Kasumi-1 (cell line): ENCODE results near the gene KRT72.

Experiments used
- DNase-seq, 2 experiments: peaks; one replicate each; lab custom pipeline; 2025; lab: John Stamatoyannopoulos, UW

KRT72 gene

DNA sequence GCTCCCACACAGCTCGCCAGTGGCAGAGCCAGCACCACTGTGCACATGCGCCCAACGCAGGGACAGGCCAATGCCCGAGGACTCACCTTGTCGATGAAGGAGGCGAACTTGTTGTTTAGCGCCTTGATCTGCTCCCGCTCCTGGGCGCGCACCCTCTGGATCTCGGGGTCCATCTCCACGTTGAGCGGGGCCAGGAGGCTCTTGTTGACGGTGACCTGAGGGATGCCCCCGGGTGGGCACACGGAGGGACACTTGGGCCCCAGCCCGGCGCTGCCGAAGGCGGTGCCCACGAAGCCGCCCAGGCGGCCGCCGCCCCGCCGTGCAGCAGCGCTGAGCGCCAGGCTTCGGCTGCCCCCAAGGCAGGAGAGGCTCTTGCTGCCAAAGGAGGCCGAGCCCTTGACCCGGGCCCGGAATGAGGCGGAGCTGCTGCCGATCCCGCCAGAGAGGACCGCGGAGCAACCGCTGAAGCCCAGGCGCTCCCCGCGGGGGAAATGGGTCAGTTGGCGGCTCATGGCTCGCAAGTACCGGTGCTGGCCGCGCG is at the start of gene KRT72:
Gene KRT72 (minus strand): TSS at position 523 of the 541 bp plus-strand sequence. CDS start 11 bp downstream, at position 512.
- no peak for DNase-seq

DNA sequence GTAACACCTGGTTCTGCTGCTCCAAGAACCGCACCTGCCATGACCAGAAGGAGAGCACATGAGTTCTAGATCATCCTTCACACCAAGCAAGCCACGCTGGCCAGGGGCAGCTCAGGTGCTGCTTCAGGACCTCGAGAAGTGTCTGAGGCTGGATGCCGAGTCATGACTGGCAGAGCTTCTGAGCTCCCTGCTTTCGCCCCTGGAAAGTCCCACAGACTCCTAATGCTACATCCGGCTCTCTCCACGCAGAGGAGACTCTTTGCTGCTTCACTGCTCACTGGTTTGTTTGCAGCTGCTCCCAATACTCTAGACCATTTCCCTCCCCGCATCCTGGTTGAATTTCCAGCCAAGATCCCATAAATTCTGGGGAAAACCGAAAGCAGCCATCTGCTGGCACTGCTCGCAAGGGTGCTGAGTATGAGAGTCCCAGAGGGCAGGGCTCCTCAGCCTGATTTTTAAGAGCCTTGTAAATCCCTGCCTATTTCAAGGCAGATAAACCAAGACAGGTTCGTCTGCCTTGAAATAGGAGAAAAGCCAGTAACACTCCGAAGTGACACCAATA is 49.3 kb upstream of the KRT72 start:
- DNase-seq: no peak

DNA sequence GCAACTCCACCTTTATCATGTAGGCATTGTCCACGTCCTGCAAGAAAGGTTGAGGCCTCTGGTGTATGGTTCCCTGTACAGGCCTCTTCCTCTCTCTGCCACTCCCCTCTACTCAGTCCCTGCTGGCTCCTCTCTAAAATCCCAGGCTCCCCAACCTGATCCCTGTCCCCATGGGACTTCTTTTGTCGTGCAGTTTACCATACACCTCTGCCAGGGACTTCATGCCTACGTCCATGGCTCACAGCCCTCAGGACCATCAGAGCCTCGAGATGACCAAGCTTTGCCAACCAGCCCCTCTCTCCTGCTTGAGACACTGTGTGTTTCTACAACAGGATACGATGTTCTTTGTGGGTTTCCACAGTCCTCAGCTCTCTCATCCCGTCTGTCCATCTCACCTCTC is 47.8 kb upstream of the KRT72 start:
- no peak for DNase-seq

DNA sequence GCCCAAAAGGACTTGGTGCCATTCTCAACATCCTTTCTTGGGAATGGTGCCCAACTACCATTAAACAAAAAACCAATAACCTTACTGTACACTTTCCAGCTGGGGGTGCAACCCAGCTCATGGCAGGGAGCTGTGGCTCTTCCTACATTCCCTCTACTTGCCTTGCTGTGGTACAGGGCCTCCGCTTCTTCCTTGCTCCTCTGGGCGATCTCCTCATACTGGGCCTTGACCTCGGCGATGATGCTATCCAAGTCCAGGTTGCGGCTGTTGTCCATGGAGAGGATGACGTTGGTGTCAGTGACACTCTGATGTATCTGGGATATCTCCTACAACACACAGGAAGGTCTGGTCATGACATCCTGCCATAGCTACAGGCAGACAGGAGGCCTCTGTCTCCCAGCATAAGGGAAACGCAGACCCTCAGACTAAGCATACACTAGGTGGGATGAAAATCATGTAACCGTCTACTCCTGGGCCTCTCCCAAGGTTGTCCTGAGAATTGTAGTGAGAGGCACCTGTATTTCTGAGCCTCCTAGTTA is 46.8 kb upstream of the KRT72 start:
- no peak for DNase-seq

DNA sequence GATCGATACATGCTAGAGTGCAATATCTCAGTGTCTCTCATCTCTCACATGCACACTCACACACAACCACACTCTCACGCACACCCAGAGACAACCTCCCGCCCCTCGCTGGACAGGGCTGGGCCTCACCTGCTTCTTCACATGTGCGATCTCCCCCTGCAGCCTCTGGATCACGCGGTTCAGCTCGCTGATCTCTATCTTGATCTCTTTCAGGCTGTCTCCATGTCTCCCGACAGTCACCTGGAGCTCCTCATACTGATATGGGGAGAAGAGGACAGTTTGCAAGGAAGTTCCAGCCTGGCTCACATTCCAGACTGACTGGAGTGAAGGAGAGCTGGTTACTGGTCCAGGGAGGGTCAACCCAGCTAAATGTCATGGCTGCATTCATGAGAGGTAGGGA is 46.3 kb upstream of the KRT72 start:
- no peak for DNase-seq

DNA sequence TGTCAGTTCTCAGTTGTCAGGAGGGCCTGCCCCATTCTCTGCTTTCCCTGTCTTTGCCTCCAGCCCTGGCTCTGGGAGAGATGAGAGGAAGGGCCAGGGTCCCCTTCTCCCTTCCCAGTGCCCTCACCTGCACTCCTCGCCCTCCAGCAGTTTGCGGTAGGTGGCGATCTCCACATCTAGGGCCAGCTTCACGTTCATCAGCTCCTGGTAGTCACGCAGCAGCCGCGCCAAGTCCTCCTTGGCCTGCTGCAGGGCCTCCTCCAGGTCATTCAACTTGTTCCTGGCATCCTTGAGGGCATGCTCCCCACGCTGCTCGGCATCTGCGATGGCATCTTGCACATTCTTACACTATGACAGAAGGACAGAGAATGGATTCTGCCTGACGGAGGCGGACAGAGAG is 45.4 kb upstream of the KRT72 start:
- no peak for DNase-seq

DNA sequence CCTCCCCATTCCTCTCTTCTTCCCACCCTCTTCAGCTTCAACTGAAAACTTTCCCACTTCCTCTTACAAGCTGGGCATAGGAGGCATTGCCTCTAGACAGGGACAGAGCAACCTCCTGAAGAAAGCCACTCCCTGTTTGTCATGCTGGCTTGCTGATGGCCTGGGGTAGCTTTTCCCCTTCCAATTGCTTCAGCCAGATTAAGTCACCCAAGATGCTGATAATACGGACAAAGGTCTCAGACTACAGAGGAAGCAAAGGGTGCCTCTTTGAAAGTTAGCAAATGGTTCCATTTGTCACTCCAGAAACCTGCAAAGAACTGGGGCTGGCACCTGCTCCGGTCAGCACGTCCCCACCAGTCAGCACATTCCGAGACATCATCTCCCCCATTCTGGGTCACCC is 44.7 kb upstream of the KRT72 start:
- no peak for DNase-seq

DNA sequence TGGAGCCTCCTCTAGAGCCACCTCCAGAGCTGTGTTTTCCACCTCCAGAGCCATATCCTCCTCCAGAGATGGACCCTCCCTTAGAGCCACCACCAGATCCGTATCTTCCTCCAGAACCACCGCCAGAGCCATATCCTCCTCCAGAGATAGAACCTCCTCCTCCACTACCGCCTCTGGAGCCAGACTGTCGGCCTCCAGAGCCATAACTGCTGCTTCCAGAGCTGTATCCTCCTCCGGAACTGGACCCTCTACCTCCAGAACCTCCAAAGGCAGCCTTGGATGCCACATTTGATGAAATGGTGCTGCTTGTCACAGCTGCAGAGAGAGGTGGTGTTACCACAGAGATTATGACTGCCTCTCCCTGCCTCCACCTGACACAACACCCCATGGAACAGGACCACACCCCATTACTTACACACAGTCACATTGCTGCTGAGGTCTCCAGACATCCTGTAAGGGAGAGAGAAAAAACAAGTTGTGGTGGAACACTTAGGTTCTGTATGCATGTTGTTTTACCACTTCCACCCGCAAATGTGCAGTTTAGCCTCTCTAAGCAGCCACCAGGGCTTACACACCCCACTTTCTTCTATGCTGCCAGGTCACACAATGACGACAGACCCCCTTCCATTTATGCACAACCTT is 44.0 kb upstream of the KRT72 start:
- no peak for DNase-seq

DNA sequence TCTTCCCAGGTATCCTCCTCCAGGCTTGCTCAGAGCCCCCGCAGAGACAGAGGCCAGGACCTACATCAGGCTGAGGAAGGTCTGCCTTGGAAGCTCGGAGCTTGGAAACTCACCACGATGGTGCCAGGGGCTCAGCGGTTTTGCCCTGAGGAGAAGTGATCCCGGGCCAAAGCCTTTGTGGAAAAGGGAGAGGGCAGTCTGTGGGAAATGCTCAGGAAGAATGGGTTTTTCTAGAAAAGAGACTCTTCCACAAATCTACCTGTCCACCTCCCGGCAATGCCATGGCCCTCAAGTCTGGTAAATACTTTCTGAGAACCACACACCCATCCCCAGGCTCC is 42.8 kb upstream of the KRT72 start:
- DNase-seq: no peak

DNA sequence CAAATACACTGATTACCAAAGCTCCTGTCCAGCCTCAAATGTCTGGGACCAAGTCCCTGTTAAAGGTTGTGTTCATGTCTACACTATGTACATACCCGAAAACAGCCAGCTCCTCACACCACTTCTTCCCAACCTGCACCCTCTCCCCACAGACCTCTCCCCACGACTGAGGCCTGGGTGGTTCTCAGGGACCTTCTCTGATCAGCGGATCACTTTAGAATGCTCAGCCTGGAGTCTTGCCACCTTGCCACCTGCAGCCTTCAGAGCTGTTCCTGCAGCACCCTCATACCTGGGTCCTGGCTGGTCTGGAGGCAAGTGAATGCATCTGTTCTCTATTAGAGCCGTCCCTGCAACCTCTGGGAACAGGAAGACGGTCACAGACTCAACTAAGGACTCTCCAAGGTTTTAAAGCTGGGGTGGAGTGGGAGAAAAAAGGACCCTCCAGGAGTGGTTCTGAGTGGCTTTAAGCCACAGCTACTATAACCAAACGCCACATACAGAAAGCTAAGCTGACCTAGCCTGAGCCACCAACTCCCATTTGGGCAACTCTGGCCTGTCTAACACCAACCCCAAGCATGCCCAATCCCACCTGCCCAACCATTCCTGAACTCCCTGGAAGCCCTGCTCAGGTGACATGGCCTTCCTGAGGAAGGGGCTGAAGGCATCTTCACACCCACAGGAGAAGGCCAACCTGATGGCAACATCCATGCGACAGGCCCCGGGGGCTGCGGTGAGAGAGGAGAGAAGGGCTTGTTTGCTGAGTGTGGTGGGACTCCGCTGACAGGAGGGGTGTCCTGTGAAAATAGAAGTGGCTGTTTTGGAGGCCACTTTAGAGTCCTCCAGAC is 42.2 kb upstream of the KRT72 start:
- no peak for DNase-seq

DNA sequence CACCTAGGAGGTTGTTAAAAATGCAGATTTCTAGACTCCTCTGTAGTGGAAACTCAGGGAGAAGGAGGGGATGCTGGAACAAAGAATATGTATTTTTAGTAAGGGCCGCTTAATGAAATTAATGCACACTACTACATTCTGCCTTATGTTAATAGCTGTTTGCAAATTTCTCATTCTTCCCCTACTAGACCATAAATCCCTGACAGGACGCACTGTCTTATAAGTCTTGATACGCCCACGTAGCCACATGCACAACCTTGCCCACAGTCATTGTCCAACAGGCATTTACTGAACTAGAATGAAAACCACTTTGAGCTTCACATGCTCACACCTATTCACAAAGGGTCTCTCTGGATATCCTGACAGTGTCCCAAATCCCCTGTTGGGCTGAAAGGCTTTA is 40.2 kb upstream of the KRT72 start:
- DNase-seq: no peak

DNA sequence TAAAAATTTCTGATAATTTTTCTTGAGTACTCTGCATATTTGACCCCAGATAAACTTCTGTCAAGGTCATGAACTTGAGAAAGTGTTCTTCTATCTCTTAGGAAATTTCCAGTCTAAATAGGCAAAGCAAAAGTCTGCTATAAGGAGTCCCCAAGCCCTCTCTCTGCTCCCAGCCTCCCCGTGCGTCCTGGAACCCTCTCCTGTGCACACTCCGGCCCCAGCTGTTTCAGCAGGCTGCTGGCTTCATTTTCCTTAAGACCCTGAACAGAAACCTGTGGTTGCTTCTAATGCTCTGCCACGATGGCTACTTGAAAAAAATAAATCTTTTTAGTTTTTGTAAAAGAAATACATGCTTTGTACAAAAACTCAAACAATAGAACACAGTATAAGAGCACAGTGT is 36.0 kb upstream of the KRT72 start:
- no peak for DNase-seq

DNA sequence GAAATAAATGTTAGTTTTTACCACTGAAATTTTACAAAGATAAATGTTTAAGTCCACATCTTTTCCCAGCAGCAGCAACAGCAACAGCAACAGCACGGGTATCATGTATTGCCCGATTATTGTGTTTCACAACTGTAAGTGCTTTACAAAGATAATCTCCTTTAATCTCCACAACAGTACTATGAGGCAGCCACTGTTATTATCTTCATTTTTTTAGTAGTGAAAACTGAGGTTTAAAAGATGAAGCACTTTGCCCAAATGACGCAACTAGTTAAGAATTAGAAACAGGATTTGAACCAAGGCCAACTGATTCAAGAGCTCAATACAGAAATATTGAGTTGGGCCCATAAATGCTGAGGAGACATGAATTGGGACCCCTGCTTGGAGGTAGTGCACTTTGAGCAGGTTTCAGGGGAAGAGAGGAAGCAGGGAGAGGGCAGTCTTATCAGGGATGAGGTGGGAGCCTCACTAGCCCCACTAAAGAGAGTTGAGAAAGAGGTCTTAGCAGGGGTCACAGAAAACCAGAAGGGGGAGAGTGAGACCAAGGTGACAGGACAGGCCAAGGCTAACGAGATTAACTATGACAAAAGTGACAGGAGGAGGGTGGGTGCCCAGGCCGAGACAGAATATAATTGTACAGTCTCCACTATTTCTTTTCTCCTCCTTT is 35.5 kb upstream of the KRT72 start:
- no peak for DNase-seq

DNA sequence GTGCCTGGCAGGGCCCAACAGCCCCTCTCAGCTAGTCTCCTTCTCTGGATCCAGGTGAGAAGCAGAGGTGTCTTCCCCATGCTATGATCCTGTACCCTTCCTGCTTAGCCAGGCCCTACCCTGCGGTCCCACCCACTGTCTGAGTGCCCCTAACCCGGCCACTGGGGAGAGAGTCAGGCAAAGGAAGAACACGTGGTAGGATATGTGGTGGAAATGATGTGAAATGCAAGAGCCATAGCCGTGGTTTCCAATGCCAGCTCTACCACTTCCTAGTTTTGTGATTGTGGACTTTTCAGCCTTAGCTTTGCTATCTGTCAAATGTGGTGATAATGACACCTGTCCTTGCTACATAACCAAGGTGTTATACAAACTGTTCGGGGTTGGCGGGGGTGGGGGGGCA is 34.9 kb upstream of the KRT72 start:
- no peak for DNase-seq

DNA sequence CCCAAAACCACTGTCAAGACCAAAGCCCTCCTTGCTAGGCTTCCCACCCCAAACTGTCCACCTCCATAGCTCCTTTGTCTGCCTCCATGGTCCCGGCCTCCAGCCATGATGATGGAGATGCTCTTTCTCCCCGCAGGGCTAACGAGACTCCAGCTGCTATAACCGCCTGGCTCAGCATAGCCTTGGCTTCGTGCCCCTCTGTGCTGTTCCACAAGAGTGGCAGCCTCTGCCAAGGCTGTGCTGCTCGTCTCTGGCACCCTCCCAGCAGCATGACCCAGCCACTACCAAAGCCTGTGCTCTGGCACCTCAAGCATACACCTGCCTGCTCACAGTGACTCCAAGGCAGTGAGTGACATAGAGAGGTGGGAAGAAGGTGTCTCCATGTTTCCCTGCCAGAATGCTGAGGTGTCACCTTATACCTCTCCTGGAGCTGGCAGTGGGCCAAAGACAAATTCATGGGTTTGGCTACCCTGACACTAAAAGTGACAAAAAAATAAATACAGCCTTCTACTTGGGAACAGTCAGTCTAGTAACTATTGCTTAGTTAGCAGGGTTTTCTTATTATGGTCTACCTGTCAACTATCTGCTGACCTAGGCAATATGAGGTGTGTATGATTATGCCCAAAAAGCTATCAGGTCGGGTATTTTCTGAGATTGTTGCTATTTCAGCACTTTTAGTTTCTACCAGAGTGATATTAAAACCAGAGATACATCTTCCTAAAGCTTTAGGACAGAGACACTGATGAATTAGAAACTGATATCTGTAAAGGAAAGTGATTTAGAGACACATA is 33.2 kb upstream of the KRT72 start:
- DNase-seq: no peak

DNA sequence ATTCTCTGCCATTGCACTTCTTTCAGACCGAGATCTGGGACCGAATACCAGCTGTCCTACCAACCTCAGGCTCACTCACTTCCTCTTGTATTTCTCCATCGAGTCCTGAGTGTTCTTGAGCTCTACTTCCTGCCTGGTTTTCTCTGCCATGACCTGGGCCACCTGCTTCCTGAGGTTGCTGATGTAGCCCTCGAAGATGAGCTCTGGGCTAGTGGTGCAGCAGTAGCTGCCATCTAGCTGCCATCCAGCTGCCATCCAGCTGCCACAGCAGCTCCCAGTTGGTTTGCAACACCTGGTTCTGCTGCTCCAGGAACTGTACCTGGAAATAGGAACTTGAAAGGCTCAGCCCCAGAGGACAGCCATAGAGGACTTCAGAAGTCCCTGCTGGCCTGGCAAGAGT is 32.1 kb upstream of the KRT72 start:
- peak; percentile 2 to 5 for DNase-seq

DNA sequence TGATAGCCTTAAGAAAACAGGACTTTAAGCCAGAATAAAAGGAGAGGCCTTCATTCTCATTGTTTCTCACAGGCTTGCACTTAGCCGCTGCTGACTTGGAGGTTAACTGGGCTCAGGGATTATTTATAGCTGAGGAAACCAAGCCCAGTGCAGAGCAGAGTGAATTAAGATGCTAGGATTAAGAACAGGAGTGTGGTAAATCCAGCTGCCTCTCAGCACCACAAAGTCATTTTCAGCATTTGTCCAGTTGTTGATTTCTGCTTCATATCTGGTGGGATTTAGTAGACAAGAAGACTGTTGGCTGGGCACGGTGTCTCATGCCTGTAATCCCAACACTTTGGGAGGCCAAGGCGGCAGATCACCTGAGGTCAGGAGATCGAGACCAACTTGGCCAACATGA is 31.4 kb upstream of the KRT72 start:
- DNase-seq: no peak

DNA sequence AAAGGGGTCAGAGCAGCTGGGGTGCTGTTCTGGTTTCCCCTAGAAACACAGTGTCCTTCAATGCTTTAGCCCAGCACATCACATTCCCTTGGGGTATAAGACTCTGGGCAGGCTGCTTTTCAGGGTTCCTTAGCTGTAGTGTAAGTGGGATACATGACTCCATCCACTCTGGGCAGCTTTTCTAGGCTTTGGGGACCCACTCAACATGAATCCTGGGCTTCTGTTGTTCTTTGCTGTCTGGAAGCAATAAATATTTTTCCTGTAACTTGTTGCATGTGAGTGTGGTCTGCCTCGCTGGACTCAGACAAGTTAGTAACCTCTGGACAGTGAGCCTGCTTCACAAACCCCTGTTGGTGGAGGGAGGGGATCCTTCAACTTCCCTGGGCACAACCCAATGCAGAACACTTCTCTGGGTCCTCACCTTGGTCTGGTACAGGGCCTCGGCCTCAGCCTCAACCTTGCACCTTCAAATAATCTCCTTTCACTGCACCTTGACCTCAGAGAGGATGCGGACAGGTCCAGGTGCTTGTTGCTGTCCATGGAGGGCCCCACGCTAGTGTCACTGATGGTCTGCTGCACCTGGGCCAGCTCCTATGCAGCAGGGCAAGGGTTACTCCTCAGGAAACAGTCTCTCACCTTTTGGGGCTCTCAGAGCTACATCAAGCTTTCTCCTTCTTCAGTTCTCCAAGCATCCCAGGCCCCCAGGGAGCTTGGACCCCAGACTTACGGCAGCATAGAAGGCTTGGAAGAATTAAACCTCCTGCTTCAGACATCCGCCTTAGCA is 30.6 kb upstream of the KRT72 start:
- no peak for DNase-seq

DNA sequence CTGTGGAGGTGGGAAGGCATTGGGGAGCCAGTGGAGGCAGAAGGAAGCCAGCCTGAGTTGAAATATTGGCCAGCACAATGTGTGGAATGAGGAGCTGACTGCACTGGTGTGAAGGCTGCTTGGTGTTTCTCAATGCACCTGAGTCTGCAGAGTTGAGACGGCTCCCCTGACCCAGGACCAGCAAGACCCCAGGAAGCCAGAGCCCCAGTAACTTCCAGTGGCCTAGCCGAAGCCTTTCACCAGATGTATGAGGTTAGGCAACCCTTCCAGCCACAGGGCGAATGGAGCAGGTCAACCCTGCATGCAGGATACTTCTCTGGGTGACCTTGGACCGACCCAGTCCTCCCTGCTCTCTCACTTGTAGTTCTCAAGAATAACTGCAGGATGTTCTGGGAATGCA is 30.0 kb upstream of the KRT72 start:
- no peak for DNase-seq

DNA sequence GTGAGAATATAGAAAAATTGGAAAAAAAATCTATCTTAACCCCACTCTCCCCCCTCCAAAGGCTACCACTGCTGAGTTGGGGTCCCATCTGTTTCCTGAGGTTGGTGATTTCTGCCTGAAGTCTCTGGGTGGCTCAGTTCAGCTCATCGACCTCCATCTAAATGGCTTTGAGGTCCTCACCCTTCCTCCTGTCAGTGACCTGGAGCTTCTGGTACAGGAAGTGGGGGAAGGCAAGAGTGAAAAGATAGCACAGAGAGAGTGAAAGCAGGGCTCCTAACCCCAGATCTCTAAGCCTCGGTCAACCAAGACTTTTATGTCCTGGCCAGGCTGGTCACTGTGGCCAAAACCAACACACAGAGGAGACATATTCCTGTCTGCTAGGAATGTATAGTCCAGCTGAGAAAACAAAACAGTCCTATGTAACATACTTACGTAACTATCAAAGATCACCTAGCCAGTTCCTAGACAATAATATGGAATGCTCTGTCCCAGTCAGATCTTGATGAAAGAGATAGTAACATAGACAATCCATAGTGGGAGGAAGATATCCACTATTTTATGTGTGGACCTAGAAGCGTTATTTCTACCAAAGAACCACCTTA is 29.4 kb upstream of the KRT72 start:
- DNase-seq: no peak
